ENCODE results near the gene PTCH1. TPM values are rescaled to one million over a fixed set of nuclear protein-coding genes. Genes with fewer than 3 reads are reported as not detected.

PTCH1 gene
- total and polyA plus RNA-seq, 2 experiments from 2014 or later = 21.4 to 34.1 TPM

DNA sequence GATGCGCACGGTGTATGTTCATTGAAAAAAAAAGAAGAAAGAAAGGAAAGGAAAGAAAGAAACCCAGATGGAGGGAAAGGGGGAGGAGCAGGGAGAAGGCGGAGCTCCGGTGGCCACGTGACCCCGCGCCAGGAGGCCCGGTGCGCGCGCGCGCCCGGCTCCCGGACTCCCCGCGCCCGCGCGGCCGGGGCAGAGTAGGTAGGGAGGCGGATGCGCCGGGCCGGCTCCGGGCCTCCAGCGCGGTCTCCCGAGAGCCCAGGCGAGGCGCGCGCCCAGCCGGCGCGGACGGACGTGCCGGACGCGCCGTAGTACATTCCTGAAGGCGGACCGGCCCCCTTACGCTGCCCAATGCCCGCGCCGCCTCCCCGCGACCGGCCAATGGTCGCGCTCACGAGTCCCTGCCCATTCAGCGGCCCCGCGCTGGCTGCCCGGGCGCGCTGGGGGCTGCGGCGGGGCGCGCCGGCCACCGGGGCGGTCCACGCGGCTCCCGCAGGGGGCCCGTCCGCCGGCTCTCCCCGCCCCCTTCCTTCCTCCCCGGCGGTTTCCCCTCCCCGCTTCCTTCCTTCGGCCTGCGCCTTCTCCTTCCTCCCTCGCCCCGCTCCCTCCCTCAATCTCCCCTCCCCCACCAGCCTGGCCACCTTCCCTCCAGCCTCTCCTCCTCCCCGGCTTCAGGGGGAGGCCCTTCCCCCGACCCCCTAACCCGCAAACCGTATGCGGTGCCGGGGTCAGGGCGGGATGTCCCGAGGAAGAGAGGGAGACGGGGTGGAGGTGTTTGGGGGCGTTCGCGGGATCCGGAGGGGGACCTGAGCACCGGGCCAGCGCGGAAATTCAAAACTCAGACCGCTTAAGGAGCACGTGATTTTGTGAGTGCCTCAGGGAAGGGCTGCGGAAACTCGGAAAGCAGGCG is 5.8 kb downstream of the PTCH1 start:
- Mint-ChIP-seq H3K27ac (peak overlapping the region; percentile 61), H3K27me3 (ENCODE audit: insufficient read depth, low read depth, poor library complexity) (peaks cover 63% of the 10 kb centered on the region), H3K9me3 (no peaks in the 10 kb centered on the region; the same call in 2 of the 3 replicates), H3K4me1 (peaks cover 44% of the 10 kb centered on the region), H3K4me3 (peak overlapping the region; percentile 91), H3K36me3 (ENCODE audit: low read depth) (no peaks in the 10 kb centered on the region; the same call in 2 of the 3 replicates)
- TF ChIP-seq, protein P1, sequence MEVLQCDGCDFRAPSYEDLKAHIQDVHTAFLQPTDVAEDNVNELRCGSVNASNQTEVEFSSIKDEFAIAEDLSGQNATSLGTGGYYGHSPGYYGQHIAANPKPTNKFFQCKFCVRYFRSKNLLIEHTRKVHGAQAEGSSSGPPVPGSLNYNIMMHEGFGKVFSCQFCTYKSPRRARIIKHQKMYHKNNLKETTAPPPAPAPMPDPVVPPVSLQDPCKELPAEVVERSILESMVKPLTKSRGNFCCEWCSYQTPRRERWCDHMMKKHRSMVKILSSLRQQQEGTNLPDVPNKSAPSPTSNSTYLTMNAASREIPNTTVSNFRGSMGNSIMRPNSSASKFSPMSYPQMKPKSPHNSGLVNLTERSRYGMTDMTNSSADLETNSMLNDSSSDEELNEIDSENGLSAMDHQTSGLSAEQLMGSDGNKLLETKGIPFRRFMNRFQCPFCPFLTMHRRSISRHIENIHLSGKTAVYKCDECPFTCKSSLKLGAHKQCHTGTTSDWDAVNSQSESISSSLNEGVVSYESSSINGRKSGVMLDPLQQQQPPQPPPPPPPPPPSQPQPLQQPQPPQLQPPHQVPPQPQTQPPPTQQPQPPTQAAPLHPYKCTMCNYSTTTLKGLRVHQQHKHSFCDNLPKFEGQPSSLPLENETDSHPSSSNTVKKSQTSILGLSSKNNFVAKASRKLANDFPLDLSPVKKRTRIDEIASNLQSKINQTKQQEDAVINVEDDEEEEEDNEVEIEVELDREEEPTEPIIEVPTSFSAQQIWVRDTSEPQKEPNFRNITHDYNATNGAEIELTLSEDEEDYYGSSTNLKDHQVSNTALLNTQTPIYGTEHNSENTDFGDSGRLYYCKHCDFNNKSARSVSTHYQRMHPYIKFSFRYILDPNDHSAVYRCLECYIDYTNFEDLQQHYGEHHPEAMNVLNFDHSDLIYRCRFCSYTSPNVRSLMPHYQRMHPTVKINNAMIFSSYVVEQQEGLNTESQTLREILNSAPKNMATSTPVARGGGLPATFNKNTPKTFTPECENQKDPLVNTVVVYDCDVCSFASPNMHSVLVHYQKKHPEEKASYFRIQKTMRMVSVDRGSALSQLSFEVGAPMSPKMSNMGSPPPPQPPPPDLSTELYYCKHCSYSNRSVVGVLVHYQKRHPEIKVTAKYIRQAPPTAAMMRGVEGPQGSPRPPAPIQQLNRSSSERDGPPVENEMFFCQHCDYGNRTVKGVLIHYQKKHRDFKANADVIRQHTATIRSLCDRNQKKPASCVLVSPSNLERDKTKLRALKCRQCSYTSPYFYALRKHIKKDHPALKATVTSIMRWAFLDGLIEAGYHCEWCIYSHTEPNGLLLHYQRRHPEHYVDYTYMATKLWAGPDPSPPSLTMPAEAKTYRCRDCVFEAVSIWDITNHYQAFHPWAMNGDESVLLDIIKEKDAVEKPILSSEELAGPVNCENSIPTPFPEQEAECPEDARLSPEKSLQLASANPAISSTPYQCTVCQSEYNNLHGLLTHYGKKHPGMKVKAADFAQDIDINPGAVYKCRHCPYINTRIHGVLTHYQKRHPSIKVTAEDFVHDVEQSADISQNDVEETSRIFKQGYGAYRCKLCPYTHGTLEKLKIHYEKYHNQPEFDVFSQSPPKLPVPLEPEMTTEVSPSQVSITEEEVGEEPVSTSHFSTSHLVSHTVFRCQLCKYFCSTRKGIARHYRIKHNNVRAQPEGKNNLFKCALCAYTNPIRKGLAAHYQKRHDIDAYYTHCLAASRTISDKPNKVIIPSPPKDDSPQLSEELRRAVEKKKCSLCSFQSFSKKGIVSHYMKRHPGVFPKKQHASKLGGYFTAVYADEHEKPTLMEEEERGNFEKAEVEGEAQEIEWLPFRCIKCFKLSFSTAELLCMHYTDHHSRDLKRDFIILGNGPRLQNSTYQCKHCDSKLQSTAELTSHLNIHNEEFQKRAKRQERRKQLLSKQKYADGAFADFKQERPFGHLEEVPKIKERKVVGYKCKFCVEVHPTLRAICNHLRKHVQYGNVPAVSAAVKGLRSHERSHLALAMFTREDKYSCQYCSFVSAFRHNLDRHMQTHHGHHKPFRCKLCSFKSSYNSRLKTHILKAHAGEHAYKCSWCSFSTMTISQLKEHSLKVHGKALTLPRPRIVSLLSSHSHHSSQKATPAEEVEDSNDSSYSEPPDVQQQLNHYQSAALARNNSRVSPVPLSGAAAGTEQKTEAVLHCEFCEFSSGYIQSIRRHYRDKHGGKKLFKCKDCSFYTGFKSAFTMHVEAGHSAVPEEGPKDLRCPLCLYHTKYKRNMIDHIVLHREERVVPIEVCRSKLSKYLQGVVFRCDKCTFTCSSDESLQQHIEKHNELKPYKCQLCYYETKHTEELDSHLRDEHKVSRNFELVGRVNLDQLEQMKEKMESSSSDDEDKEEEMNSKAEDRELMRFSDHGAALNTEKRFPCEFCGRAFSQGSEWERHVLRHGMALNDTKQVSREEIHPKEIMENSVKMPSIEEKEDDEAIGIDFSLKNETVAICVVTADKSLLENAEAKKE (CRISPR knock-in tag; IDR thresholded peaks at IDR 0.05) = no peak
- TF ChIP-seq POLR2AphosphoS5 (IDR thresholded peaks at IDR 0.05; ENCODE audit: low read depth) = peak; percentile 46
- peaks cover 26% of the 10 kb centered on the region for H3K79me2 ChIP-seq (replicated peaks; ENCODE audit: insufficient read depth)
- peak overlapping the region; percentile 88 for H3K4me2 ChIP-seq
- H3K27me3 ChIP-seq (ENCODE audit: insufficient read depth) = peaks cover 35% of the 10 kb centered on the region
- no peaks in the 10 kb centered on the region for H3K9me2 ChIP-seq (ENCODE audit: insufficient read depth)
- ATAC-seq (peak; percentile 35), DNase-seq (ENCODE audit: low spot score) (peak; percentile 91)
- H4K20me1 ChIP-seq (replicated peaks; ENCODE audit: insufficient read depth) = no peaks in the 10 kb centered on the region
- peak overlapping the region; percentile 87 for H3K4me3 ChIP-seq
- H3K27ac ChIP-seq (ENCODE audit: low read depth) = peak overlapping the region; percentile 97
- peaks cover 16% of the 10 kb centered on the region for H3F3A ChIP-seq (replicated peaks; ENCODE audit: low read depth)
- H3K36me3 ChIP-seq (ENCODE audit: insufficient read depth) = no peaks in the 10 kb centered on the region
- H3K4me1 ChIP-seq (ENCODE audit: insufficient read depth) = peaks cover 28% of the 10 kb centered on the region
- H2AFZ ChIP-seq = no peak overlapping the region

All from GM23338 (cell line).